ENCODE data around the gene NOTO.

GRCh38 chr2:73172963-73173362, 29.4 kb upstream of the NOTO start:
- TF ChIP-seq CTCF (tag by site-specific recombination; IDR thresholded peaks at IDR 0.05) = no peak
- TF ChIP-seq PBX3 (CRISPR knock-in tag; IDR thresholded peaks at IDR 0.05) = no peak
- no peak for TF ChIP-seq ELK4 (IDR thresholded peaks at IDR 0.05; ENCODE audit: borderline replicate concordance, low read depth, low read length)
- no peak for TF ChIP-seq ZNF645 (tag by site-specific recombination; IDR thresholded peaks at IDR 0.05)
- TF ChIP-seq BCL11A (tag by site-specific recombination; IDR thresholded peaks at IDR 0.05; ENCODE audit: low read depth) = no peak
- TF ChIP-seq ZNF114 (tag by site-specific recombination; IDR thresholded peaks at IDR 0.05) = no peak
- TF ChIP-seq ZBTB7A (tag by site-specific recombination; IDR thresholded peaks at IDR 0.05; ENCODE audit: low read depth) = no peak
- TF ChIP-seq ZNF16 (tag by site-specific recombination; IDR thresholded peaks at IDR 0.05; ENCODE audit: low read depth) = no peak
- no peak for TF ChIP-seq REST (tag by site-specific recombination; IDR thresholded peaks at IDR 0.05)

All from HEK293 (cell line).